Body of pancreas (tissue), 4 donors: Measurements from ENCODE around the gene CDKN3.
"Not testable (repeated sequence)": the region's sequence is repeated elsewhere in the genome, so short reads cannot be mapped to it uniquely, and the experiment has no call there.

Experiments
- POLR2A ChIP-seq, 3 donors: fragments of 450-650 bp; IDR thresholded peaks; one replicate each; pipeline ENCODE4 v1.6.1; 2016; ENCODE audit warnings: antibody characterized with exemption in 3 of 3, mild to moderate bottlenecking in 2 of 3
- TF ChIP-seq, protein P1 (sequence below), 7 experiments: fragments of 450-650 bp in 4 of 7; fragments of 200-600 bp in 3 of 7; sonication (generic) in 3 of 7; IDR thresholded peaks; one replicate each; pipeline ENCODE4 v1.5.1; 2016 to 2019; ENCODE audit warnings: antibody characterized with exemption in 7 of 7

DNA sequence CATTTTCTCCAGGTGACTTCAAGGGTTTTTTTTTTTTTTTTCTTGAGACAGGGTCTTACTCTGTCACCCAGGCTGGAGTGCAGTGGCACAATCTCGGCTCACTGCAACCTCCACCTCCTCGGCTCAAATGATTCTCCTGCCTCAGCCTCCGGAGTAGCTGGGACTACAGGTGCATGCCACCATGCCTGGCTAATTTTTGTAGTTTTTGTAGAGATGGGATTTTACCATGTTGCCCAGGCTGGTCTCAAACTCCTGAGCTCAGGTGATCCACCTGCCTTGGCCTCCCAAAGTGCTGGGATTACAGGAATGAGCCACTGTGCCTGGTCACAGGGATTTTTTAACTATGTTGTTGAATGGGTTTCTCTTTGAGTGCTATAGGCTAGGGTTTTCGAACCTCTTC, 41.1 kb downstream of the CDKN3 start:
- TF ChIP-seq, protein P1, sequence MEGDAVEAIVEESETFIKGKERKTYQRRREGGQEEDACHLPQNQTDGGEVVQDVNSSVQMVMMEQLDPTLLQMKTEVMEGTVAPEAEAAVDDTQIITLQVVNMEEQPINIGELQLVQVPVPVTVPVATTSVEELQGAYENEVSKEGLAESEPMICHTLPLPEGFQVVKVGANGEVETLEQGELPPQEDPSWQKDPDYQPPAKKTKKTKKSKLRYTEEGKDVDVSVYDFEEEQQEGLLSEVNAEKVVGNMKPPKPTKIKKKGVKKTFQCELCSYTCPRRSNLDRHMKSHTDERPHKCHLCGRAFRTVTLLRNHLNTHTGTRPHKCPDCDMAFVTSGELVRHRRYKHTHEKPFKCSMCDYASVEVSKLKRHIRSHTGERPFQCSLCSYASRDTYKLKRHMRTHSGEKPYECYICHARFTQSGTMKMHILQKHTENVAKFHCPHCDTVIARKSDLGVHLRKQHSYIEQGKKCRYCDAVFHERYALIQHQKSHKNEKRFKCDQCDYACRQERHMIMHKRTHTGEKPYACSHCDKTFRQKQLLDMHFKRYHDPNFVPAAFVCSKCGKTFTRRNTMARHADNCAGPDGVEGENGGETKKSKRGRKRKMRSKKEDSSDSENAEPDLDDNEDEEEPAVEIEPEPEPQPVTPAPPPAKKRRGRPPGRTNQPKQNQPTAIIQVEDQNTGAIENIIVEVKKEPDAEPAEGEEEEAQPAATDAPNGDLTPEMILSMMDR (IDR thresholded peaks at IDR 0.05): not testable (repeated sequence)
- not testable (repeated sequence) for TF ChIP-seq POLR2A (IDR thresholded peaks at IDR 0.05)
